RWPE2 (cell line): ENCODE measurements around the gene TTC16.

ENCODE experiments used
- ATAC-seq: fragments of 200-7000 bp; cut with Tn5 transposase; 3 replicates; pipeline ENCODE4 v1.9.1; 2021; ENCODE audit warnings: low read depth
- DNase-seq: peaks from one replicate; pipeline ENCODE4 v3.0.0-alpha.2; 2020; ENCODE audit warnings: low spot score
- H3K27ac ChIP-seq: fragments of 450-650 bp; 2 replicates; pipeline ENCODE4 v1.5.1; 2017; ENCODE audit warnings: mild to moderate bottlenecking; ENCODE audit not compliant: poor library complexity, severe bottlenecking
- H3K27me3 ChIP-seq: fragments of 250-450 bp; sonication (Bioruptor Pico); 2 replicates; pipeline ENCODE4 v1.5.1; 2021; ENCODE audit warnings: mild to moderate bottlenecking, moderate library complexity; ENCODE audit not compliant: insufficient read depth, poor library complexity, severe bottlenecking
- H3K36me3 ChIP-seq: fragments of 250-450 bp; sonication (Bioruptor Pico); 2 replicates; pipeline ENCODE4 v1.5.1; 2020; ENCODE audit warnings: low read depth, mild to moderate bottlenecking, moderate library complexity
- H3K4me1 ChIP-seq: fragments of 250-450 bp; sonication (Bioruptor Pico); 2 replicates; pipeline ENCODE4 v1.5.1; 2021; ENCODE audit warnings: mild to moderate bottlenecking, moderate library complexity; ENCODE audit not compliant: insufficient read depth, poor library complexity, severe bottlenecking
- H3K4me3 ChIP-seq: fragments of 250-450 bp; sonication (Bioruptor Pico); 2 replicates; pipeline ENCODE4 v1.5.1; 2021; ENCODE audit warnings: mild to moderate bottlenecking, moderate library complexity; ENCODE audit not compliant: severe bottlenecking
- H3K9me3 ChIP-seq: fragments of 250-450 bp; sonication (Bioruptor Pico); 2 replicates; pipeline ENCODE4 v1.5.1; 2021; ENCODE audit warnings: mild to moderate bottlenecking, moderate library complexity; ENCODE audit not compliant: severe bottlenecking
- CTCF ChIP-seq: fragments of 450-650 bp; IDR thresholded peaks from one replicate; pipeline ENCODE4 v1.5.1; 2017; ENCODE audit warnings: mild to moderate bottlenecking, moderate library complexity; ENCODE audit not compliant: poor library complexity, severe bottlenecking

Gene TTC16

GRCh38 chr9:127771570-127772189, 55.8 kb downstream of the TTC16 start:
- peaks cover 5% of the 10 kb centered on the region for H3K4me1 ChIP-seq
- no peak for TF ChIP-seq CTCF
- ATAC-seq (no peak; the same call in 2 of the 3 replicates), DNase-seq (no peak)
- H3K4me3 ChIP-seq: peak overlapping the region; percentile 35
- no peaks in the 10 kb centered on the region for H3K27me3 ChIP-seq
- no peak overlapping the region for H3K27ac ChIP-seq
- no peaks in the 10 kb centered on the region for H3K9me3 ChIP-seq
- H3K36me3 ChIP-seq: no peaks in the 10 kb centered on the region

GRCh38 chr9:127772603-127773002, 56.7 kb downstream of the TTC16 start:
- TF ChIP-seq CTCF: no peak
- no peaks in the 10 kb centered on the region for H3K9me3 ChIP-seq
- ATAC-seq: no peak
- no peak overlapping the region for H3K4me3 ChIP-seq
- no peaks in the 10 kb centered on the region for H3K36me3 ChIP-seq
- H3K4me1 ChIP-seq: peaks cover 5% of the 10 kb centered on the region
- DNase-seq: no peak
- H3K27me3 ChIP-seq: no peaks in the 10 kb centered on the region
- no peak overlapping the region for H3K27ac ChIP-seq

- Histone ChIP-seq H3K27ac (no peak overlapping the region), H3K9me3 (no peaks in the 10 kb centered on the region), H3K4me3 (no peak overlapping the region), H3K36me3 (no peaks in the 10 kb centered on the region), H3K27me3 (no peaks in the 10 kb centered on the region), H3K4me1 (peaks cover 5% of the 10 kb centered on the region)
- TF ChIP-seq CTCF: no peak
- DNase-seq (no peak), ATAC-seq (no peak)
Measured at GRCh38 chr9:127773272-127773671, 57.4 kb downstream of the TTC16 start.

- no peak overlapping the region for H3K27ac ChIP-seq
- no peaks in the 10 kb centered on the region for H3K36me3 ChIP-seq
- no peak for TF ChIP-seq CTCF
- no peaks in the 10 kb centered on the region for H3K27me3 ChIP-seq
- H3K4me1 ChIP-seq: peaks cover 5% of the 10 kb centered on the region
- DNase-seq: no peak
- H3K4me3 ChIP-seq: no peak overlapping the region
- no peaks in the 10 kb centered on the region for H3K9me3 ChIP-seq
- ATAC-seq: no peak
Measured at GRCh38 chr9:127773981-127774380, 58.1 kb downstream of the TTC16 start.

GRCh38 chr9:127776195-127776923, 60.5 kb downstream of the TTC16 start:
- no peak for TF ChIP-seq CTCF
- no peak overlapping the region for H3K27ac ChIP-seq
- H3K4me3 ChIP-seq: no peak overlapping the region
- no peaks in the 10 kb centered on the region for H3K27me3 ChIP-seq
- ATAC-seq (no peak), DNase-seq (no peak)
- no peaks in the 10 kb centered on the region for H3K9me3 ChIP-seq
- H3K36me3 ChIP-seq: no peaks in the 10 kb centered on the region
- no peaks in the 10 kb centered on the region for H3K4me1 ChIP-seq
